GM19023 (cell line): ENCODE measurements around the gene MKLN1.

Source experiments
- ATAC-seq: cut with Tn5 transposase; IDR thresholded peaks from one replicate; pipeline ENCODE4 v1.9.1; 2021; ENCODE audit warnings: mild to moderate bottlenecking, moderate library complexity; ENCODE audit not compliant: unreplicated experiment

The MKLN1 gene

DNA sequence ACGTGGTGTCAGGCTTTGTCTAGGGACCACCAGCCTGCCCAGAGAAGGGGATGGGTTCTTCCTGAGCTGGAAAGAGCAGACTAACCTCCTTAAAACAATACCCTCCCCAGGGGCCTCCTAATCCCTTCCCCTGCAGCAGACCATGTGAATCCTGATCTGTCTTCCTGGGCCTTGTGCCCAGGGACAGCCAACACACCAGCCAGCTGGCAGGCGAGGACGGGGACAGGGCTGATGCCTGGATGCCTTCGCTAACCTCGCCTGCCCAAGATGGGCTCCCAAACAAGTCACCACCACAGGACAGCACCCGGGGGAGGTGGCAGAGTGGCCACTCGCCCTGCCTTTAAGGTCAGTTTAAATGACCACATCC is 211.1 kb downstream of the MKLN1 start:
- ATAC-seq = no peak

DNA sequence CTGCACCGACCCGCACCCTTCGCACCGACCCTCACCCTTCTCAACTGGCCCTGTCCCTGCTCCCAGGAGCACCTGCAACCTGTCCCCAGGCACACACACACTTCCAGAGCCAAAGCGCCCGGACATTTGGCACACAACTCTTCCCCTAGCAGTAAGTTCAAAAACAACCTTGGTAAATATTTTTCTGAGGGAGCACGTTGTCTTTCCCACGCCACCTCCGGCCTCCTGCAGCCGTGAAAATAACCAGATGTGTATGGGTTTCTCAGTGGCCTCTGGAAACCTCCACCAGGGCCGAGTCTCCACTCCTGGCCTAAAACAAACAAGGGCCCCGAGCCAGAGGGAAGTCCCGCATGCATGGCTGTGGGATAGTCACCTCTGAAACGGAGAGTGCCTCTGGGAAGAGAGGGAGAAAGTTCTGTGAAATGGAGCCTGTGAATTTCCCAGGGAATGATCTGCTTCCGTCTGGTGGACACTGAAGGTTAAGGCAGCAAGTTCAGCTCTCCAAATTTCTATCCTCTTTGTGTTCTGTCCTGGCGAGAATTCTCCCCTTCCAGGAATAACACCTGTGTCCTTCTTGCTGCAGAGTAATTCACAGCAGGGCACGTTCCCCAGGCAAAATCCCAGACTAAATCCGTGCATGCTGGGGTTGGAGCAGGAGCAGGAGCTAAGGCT is 213.0 kb downstream of the MKLN1 start:
- ATAC-seq = no peak

DNA sequence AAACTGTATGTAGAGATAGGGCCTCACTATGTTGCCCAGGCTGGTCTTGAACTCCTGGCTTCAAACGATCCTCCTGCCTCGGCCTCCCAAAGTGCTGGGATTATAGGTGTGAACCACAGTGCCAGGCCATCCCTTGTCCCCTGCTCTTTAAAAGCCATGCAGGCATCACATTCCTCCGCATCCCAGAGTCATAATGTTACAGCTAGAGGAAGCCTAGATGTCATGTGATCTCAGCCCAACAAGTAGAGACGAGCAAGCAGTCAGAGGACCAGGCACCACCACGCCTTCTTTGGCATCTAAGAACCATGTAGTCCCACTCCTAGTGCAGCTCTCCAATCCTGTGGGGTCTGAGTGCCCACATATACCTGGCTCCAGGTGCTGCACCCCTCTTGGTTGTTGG is 215.6 kb downstream of the MKLN1 start:
- ATAC-seq = no peak

- no peak for ATAC-seq
These were observed 216.3 kb downstream of the MKLN1 start for GRCh38 chr7:131544021-131544420.

DNA sequence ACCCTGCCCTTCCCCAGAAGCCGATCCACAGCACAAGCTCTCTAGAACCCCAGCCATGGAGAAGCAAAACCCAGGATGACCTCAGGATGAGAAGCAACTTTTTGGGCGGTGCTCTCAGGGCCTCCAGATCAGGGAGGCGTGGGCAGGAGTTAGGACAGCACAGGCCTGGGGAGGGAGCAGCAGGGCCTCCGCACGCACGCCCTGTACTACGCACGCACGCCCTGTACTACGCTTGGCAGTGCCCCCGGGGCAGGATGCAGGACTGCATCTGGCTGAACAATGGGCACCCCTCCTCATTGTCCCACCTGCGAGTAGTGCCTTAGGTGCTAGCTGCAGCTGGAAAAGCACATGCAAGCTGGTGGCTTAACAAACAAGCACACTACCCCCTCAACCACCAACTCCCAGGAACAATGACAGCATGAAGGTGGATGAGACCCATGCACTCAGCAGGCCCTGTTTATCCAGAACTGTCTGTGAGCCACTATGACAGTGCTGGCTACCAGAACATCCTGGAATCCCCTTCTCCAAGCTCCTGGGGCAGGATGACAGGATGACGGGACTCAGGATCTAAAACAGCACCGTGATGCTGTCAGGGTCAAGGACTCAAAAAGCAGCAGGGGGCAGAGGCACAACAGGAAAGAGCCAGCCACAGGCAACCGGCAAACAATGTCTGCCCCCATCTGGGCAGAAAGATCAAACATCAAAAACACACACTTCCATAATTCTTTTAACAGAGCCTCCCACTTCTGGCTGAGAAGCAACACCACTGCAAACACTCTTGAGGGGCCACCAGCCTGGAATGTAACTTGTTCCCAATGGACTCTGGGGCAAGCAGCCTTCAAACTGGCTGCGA is 217.0 kb downstream of the MKLN1 start:
- no peak for ATAC-seq

- ATAC-seq = no peak
These were observed 218.4 kb downstream of the MKLN1 start for GRCh38 chr7:131546126-131546525.
